Heart left ventricle (tissue), 13 donors: Measurements from ENCODE around the gene AMPD1.

Source experiments
- POLR2A ChIP-seq, 2 donors: fragments of 450-650 bp; IDR thresholded peaks; one replicate each; pipeline ENCODE4 v1.6.1; 2017; ENCODE audit warnings: antibody characterized with exemption in 2 of 2, mild to moderate bottlenecking in 2 of 2, moderate library complexity in 2 of 2
- TF ChIP-seq, protein P1 (sequence below), 12 donors: fragments of 200-600 bp; sonication (generic) in 4 of 12; IDR thresholded peaks; one replicate each; pipeline versions ENCODE4 v1.5.0 to v1.8.0; 2018 to 2022; ENCODE audit warnings: antibody characterized with exemption in 12 of 12, mild to moderate bottlenecking in 5 of 12
- donor health status: ischemic (EF 13 %, LVEDD 7.1; RV severe dilation, severe dysfunction).
- donor health status: DM: no; HTN: yes; CAD: no.
- donor health status: DM: no; HTN: no; CAD: no.
- donor health status: ischemic (EF 25% LVEDD 6.9; RV normal size, moderate dysfunction).
- donor health status: ischemic (EF 25% LVEDD 5.7; RV mildly dilated, moderate dysfunction).
- donor health status: ischemic (EF 35%, LVEDD 5.7; RV mildly dilated, moderate dysfunction).
- donor health status: nonischemic (EF 11% LVEDD 7.7; RV severe dilation, severe dysfunction).
- donor health status: DM: yes; HTN: yes; CAD: no.
- donor health status: PGD.
- donor health status: ischemic (EF 29% LVEDD 5.4; RV normal size, mild dysfunction).
- donor health status: nonischemic (EF 23%, LVEDD 6.1; RV moderate dilation, normal function).

DNA sequence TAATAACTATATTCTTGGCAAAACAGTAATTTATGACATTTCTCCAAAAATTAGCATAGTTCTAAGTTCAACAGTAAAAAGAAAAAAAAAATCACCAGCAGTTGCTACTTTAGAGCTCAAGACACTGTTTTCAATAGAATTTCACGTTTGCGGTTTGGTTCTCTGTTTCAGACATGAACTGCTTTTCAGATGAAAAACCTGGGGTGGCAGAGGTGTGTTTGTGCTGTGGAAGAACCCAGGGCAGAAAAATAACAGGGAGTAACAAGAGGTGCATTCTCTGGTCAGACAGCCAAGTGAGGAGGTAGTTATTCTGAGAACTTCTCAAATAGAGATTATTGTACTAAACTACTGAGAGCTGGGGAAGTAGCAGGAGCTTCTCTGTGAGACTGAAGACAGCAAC lies 12.3 kb upstream of the AMPD1 start:
- no peak for TF ChIP-seq POLR2A (IDR thresholded peaks at IDR 0.05)
- TF ChIP-seq, protein P1, sequence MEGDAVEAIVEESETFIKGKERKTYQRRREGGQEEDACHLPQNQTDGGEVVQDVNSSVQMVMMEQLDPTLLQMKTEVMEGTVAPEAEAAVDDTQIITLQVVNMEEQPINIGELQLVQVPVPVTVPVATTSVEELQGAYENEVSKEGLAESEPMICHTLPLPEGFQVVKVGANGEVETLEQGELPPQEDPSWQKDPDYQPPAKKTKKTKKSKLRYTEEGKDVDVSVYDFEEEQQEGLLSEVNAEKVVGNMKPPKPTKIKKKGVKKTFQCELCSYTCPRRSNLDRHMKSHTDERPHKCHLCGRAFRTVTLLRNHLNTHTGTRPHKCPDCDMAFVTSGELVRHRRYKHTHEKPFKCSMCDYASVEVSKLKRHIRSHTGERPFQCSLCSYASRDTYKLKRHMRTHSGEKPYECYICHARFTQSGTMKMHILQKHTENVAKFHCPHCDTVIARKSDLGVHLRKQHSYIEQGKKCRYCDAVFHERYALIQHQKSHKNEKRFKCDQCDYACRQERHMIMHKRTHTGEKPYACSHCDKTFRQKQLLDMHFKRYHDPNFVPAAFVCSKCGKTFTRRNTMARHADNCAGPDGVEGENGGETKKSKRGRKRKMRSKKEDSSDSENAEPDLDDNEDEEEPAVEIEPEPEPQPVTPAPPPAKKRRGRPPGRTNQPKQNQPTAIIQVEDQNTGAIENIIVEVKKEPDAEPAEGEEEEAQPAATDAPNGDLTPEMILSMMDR (IDR thresholded peaks at IDR 0.05), result no peak
